ENCODE data around the gene PCCA.

DNA sequence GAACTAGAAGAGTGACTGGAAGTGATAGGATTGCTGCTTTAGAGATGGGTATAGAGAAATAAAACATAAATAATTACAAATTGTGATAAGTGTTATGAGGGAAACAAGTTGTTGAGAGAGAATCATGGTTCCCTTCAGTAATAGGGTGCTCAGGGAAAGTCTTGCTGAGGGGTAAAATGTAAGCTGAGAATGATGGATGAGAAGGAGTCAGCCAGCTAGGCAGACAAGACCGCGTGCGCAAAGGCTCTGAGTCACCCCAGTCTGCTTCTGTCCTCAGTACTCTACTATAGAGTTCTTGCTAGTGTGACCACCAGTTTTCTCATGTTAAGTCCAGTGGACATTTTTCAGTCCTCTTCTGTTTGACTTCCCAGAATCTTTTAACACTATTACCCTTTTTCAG is 39.5 kb downstream of the PCCA start:
- TF ChIP-seq CREM (IDR thresholded peaks at IDR 0.05) (no peak), CREM (CRISPR knock-in tag; IDR thresholded peaks at IDR 0.05) (no peak), JUN (CRISPR knock-in tag; IDR thresholded peaks at IDR 0.05) (no peak), ZNF768 (CRISPR knock-in tag; IDR thresholded peaks at IDR 0.05) (no peak), ZNF12 (CRISPR knock-in tag; IDR thresholded peaks at IDR 0.05) (no peak), RARA (CRISPR knock-in tag; IDR thresholded peaks at IDR 0.05) (no peak), ZNF816 (CRISPR knock-in tag; IDR thresholded peaks at IDR 0.05; ENCODE audit: borderline replicate concordance) (no peak)
